GM21737 (cell line): Measurements from ENCODE around the gene IPO9.
"Not testable (repeated sequence)": the region's sequence is repeated elsewhere in the genome, so short reads cannot be mapped to it uniquely, and the experiment has no call there.

Experiments
- ATAC-seq: cut with Tn5 transposase; IDR thresholded peaks from one replicate; pipeline ENCODE4 v1.9.1; 2021; ENCODE audit warnings: mild to moderate bottlenecking, moderate library complexity; ENCODE audit not compliant: unreplicated experiment

Gene IPO9

DNA sequence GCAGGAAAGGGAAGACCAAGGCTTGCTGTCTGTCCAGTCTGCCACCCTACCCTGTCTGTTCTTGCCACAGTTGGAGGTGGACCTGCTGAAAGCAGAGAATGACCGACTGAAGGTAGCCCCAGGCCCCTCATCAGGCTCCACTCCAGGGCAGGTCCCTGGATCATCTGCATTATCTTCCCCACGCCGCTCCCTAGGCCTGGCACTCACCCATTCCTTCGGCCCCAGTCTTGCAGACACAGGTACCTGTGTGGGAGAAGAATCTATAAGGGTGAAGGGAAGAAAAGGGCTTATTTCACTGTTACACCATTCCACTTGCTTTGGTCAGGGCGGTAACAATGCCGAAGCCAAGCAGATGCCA is 20.3 kb upstream of the IPO9 start:
- ATAC-seq, result no peak

DNA sequence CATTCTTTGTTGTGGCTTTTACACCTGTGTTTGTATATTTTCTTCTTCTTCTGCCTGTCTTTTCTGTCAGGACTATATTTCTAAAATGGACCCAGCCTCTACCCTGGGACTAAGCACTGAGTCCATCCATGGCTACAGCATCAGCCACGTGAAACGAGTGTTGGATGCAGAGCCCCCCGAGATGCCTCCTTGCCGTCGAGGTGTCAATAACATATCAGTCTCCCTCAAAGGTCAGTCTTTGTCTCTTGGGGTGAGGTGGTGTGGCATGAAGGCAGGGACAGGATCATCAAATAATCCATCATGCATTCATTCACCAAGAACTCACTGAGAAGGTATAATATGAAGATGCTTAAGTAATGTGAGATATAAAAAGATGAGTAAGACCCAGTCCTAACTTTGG is 19.1 kb upstream of the IPO9 start:
- no peak for ATAC-seq

DNA sequence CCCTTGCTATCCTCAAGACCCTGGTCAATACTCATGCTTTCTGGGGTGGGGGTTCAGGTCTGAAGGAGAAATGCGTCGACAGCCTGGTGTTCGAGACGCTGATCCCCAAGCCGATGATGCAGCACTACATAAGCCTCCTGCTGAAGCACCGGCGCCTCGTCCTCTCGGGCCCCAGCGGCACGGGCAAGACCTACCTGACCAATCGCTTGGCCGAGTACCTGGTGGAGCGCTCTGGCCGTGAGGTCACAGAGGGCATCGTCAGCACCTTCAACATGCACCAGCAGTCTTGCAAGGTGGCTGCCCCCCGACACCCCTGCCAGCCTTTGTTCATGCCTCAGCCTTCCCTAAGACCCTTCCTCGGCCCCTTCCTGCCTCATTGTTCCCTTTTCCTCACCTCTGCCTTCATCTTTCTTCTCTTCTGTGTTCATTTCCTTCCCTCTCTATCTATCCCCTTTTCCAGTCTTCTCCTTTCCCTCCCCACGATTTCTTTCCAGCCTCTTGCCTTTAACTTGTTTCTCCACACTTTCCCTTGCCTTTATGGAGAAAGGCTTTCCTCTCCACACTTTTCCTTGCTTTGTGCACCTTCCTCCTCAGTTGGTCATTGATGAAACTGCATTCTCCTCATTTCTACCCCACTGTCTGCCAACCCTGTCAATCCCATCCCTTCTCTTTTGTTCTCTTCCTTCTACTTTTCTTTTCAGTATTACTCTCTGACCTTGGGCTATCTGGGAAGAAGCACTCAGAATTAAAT is 18.3 kb upstream of the IPO9 start:
- ATAC-seq, result no peak

DNA sequence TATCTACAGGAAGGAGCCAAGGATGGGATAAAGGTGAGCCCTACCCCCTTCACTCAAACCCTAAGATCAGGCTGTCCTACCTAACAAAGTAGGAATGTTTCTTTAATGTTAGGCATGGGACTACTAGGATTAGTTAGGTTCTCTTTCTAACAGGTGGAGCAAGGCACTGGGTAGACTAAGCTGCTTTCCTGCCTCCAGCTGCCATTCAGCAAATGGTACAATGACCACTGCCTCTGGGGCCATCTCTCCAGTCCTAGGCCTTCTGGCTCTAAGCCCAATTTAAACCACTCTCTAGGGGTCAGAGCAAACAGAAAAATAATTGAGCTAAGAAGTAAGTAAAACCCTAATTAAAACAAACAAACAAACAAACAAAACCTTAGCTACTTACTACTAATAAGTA is 15.7 kb upstream of the IPO9 start:
- no peak for ATAC-seq

DNA sequence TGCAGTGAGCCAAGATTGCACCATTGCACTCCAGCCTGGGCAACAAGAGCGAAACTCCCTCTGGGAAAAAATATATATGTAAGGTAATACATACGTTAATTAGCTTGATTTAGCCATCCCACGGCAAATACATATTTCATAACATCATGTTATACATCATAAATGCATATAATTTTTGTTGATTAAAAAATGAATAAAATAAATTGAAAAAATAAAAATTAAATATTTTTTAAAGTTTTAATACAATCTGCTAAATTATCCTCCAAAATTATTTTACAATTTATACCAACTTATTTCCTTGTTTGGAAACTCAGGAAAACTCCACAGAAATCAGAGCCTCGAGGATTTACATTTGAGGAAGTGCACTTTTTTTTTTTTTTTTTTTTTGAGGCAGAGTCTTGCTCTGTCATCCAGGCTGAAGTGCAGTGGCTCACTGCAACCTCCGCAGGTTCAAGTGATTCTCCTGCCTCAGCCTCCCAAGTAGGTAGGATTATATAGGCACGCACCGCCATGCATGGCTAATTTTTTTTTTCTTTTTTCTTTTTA is 12.6 kb upstream of the IPO9 start:
- no peak for ATAC-seq

DNA sequence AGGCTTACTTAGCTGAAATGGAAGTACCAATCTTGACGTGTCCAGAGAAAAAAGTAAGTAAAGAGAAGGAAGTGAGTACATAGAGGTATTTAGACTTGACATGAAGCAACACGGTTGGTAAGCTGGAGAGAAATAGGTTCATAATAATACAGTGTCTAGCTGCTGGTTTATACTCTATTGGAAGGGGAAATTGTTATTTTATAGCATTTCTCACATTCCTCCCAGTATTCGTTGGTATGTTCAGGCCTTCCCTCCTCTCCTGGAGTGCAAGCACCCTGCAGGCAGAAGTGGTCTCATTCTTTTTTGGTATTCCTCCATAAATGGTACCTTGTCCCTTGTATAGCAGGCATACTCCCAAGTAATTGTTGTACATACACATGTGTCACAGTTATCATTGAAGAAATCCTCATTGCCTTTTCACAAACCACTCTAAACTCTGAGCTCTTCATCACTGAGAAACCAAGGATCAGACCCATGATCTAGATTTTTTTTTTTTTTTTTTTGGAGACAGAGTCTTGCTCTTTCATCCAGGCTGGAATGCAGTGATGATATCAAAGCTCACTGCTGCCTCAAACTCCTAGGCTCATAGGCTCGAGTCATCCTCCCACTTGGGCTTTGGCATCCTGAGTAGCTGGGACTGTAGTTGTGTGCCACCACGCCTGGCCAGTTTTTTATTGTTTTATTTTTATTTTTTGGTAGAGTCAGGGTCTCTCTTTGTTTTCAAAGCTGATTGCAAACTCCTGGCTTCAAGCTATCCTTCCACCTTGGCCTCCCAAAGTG is 9.8 kb upstream of the IPO9 start:
- no peak for ATAC-seq

DNA sequence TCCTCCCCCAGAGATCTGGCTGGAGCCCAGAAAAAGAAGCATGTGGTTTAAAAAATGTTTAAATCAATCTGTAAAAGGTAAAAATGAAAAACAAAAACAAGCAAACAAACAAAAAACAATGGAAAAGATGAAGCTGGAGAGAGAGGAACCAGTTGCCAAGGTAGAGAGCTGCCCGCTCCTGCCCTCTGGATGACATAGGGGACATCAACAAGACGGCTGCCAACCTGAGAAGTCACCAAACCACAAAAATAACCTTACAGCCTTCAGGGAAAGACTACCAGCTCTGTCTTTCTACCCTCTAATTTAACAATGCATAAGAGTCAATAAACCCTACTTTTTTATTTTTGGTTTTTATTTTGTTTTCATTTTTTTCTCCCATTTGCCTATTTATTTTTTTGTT is 8.5 kb upstream of the IPO9 start:
- ATAC-seq, result no peak

DNA sequence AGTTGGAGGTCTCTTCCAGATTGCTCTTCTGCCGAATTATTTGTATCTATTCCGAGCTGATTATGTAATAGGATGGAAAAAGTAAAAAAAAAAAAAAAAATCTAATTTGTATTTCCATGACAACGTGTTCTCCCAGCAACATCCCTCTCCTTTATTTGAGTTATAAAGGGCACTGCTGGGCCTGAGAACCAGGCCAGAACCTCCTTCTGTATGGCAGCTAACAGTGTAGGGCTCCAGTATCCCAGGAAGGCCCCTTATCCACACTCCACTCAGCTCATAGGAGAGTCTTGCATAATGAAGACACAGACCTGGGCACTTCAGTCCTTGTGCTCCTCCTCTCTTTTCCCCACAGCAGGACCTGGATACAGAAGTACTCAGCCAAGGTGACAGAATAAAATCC is 3.7 kb upstream of the IPO9 start:
- no peak for ATAC-seq

DNA sequence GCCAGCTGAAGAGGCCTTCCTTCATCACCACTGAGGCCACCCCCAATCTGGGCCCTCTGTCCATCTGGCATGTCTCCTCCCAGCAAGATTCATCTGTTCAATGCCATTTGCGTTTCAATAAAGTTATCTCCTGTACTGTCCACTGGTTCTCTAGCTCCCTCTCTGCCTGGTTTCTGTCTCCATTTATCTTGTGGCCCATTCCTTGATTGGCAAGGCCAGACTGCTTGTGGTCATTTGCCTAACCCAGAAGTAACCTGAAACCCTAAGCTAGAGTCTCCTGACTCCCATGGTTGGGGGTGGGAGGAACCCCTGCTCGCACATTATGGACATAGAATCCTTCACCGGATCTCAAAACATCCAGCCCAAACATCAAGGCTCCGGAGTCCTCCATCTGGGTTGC is 2.1 kb upstream of the IPO9 start:
- no peak for ATAC-seq

DNA sequence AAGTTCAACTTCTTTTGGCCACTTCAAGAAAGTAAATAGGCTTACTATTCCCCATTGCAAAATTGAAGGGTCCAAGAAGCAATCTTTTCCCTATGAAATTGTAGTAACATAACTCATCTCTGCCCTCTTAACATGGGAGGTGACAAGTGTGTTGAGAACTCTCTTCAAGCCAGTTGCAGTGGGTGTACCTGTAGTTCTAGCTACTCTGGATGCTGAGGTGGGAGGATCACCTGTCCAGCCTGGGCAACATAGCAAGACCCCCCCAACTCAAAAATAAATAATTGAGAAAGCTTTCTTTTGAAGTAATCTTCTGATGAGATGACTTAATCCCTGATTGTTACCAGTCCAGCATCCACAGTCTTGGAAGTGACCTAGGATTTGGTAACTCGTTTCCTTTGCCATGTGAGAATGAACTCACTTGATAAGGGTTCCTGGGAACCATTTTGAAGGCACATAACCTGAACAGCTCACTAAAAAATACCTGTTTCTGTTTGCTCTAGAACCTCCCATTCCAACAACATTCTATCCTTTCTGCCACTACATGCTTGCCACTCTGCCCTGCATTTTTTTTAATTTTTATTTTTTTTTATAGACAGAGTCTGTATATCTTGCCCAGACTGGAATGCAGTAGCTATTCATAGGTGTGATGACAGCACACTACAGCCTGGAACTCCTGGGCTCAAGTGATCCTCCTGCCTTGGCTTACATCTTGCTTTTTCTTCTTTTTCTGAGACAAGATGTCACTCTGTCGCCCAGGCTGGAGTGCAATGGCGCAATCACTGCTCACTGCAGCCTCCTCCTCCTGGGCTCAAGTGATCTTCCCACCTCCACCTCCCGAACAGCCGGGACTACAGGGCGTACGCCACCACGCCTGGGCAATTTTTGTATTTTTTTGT is 1.4 kb upstream of the IPO9 start:
- ATAC-seq, result no peak

DNA sequence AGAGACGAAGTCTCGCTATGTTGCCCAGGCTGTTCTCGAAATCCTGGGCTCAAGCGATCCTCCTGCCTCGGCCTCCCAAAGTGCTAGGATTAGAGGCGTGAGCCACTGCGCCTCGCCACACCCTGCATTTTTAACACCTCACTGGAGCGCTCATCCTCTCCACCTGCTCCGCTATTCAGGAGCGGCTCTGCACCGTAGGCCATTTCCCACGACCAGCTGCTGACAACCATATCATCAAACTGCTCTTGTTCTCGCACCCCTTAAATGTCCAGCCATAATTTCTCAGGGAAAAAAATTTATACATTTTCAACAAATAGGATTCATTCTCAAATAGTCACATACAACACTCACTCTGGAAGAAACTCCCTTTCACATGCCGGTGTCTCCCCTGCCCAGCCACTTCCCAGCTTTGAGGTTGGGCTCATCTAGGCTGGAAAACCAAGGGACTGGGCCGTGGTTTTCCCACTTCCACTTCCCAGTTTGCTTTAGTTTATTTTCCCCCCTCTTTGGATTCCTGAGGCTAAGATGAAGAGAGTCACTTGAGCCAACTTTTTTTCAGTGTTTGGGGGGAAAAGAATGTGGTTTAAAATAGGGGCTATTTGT is 639 bp upstream of the IPO9 start:
- ATAC-seq, result no peak

DNA sequence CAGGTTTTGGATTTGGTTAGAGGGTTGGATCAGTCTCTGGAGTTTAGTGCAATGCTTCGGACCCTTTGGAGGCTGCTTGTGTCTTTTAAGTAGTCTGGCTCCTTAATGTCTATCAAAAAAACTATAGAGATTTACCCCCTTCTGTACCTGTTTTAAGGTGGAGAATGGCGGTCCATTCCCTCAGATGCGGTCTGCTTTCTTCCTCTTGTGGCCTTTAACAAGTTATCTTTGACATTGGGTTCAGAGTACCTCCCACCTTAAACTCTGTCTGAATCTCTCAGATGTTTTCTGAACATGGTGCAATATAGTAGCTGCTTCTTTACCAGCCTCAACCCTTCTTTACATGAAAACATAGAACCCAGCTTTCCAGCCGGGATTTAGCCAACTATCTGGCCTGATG is 2.4 kb downstream of the IPO9 start:
- no peak for ATAC-seq

DNA sequence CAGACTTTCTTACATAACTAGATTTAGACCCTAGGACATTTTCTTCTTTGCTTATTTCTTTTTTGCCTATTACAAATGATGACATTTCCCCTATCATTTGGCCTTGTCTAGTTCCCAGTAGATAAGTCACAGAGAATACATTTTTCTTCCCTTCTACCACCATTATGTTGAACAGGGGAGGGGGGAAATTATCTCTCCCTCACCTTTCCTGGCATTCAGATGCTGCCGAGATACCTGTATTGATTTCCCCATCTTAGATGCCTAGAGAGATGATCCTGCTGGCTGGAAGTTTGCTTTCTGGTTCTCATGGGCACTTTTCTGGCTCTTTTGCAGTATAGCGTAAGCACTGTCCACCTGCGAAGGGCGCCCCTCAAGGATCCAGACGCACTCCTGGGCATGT is 5.7 kb downstream of the IPO9 start:
- no peak for ATAC-seq

DNA sequence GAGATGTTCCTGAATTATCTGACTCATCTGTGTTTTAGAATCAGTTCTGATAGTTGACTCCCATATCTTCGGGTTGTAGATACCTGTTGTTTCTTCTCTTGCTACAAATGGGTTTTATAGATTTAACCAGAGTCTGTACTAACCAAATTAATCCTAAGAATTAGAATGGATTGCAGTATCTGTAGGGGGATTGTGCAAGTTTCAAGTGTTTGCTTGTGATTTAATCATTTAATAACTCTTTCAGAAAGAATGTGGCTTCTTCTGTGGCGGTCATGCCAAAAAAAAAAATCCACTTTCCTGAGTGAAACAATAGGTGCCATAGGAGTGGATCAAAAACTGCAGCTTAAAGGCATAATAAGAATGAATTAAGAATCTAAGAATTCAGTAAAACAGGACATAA is 9.4 kb downstream of the IPO9 start:
- ATAC-seq, result no peak

DNA sequence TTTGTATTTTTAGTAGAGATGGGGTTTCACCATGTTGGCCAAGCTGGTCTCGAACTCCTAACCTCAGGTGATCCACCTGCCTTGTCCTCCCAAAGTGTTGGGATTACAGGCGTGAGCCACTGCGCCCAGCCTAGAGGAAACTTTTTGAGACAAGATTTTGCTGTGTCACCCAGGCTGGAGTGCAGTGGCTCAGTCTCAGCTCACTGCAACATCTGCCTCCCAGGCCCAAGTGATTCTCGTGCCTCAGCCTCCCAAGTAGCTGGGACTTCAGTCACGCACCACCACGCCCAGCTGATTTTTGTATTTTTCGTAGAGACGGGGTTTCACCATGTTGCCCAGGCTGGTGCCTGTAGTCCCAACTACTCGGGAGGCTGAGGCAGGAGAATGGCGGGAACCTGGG is 10.1 kb downstream of the IPO9 start:
- not testable (repeated sequence) for ATAC-seq

DNA sequence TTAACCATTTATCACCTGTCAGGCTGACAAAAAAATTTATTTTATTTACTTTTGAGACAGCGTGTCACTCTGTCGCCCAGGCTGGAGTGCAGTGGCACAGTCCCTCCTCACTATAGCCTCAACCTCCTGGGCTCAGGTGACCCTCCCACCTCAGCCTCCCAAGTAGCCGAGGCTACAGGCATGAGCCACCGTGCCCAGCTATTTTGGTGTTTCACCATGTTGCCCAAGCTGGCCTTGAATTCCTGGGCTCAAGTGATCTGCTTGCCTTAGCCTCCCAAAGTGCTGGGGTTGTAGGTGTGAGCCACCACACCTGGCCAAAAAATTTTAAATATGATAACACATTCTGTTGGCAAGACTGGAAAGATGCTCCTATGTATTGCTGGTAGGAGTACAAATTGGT is 11.1 kb downstream of the IPO9 start:
- ATAC-seq, result no peak

DNA sequence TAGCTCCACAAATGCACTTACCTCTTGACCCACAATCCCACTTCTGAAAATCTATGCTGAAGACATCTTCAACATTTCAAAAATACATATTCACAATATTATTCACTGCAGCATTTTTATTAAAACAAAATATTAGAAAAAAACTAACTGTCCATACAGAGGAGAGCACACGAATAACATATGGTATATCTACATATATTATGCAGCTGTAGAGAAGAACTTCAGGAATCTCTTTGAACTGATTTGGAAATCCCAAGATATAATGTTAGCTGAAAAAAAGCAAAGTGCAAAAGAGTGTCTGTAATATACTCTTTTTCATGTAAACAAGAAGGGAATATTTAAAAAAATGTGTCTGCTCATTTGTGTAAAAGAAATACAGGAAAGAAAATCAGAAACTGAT is 11.5 kb downstream of the IPO9 start:
- ATAC-seq, result no peak

DNA sequence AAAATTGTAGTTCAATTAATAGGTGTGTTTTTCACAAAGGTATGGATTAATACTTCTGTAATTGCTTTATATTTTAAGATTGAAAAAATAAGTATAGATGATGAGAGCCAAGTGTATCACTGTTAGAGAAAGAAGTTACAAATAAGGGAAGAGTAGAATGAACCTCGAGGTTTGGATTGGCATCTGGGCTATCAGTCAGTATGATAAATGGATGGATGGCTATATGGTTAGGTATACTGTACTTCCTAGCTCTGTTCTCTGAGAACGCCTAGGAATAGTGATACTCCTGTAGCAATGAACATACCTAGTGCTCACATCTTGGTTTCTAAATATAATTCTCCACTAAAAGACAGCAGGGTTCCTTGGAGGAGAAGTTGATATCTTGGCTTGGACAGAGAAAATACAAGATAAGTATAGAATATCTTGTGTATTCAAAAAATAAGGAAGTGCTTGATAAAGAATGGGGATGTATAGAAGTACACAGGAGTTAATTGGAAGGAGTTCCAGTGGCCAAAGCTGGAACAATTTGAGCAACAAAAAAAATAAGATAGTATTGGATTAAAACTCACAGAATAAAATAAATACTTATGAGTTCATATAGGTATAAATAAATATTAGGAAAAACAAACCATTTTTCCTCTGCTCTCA is 12.4 kb downstream of the IPO9 start:
- no peak for ATAC-seq

DNA sequence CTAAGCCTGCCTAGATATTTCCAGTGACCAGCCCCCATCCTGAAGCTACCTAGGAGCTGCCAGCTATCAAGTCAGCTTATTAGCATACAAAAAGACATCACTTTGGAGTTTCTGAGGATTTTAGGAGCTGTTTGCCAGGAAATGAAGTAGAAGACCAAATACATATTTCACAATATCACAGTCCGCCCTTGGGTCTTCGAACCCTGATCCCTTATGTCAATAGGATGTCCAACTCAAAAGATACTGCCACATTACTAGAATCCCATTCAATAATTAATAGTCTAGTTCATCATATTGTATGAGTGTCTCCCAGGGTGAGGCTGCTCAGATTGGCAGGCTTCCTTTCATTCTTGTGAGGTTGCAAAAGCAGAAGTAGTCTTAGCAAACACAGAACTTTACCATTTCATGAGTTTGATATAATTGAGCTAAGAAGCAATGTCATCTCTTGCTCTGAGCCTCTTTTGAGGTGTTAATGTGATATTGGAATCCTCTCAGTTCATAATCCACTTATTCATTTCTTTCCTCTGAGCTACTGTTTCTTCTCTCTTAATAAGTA is 13.6 kb downstream of the IPO9 start:
- ATAC-seq, result no peak
